Fibroblast of upper back skin (primary cell): Measurements from ENCODE around the gene SPTLC3.

Experiments used
- DNase-seq: peaks from one replicate; pipeline ENCODE4 v3.0.0-alpha.2; 2013

SPTLC3 gene

DNA sequence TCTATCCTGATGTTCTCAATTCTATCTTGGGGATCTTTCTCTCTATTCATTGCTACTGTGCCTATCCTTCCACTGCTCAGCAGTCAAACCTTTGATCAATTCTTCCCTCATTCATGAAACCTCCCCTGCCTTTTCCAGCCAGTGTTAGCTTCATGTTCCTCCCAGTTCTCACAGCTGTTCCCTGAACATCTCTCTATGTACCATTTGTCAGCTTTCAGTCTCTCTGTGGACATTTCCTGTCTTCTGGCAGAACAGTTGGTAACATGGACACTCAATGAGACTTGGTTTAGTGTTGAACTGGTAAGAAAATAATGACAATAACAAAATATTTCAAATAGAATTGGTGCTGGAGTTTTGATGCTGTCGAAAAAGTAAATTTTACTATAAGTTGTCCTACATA lies 26.2 kb downstream of the SPTLC3 start:
- no peak for DNase-seq

DNA sequence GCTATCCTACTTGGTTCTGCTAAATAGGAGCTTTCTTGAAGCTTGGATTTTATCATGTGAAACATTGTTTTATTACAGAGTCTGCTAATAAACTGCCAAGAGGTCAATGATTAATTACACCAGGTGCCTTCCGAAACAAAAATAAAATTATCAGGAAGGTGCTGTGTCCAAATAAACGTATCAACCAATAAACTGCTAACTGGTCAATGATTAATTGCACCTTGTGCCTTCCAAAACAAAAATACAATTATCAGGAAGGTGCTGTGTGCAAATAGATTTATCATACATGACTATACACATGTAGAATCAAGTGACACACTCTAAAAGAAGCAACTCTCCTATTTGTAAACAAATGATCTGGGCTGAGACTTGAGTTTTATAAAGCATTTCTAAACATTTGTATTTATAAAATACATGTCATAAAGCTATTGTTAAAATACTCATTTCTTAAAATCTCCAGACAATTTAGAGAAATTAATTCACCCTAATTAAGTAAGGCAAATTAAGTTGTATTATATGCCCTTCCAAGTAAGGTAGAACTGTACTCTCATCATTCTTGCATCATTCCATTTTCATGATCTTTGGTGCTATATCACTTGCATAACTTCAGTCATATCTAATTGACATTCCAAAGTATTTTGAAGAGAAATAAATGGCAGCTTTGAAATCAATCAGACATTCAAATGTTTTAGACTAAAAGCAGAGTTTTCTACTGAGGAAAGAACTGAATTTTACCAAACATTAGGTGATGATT lies 26.8 kb downstream of the SPTLC3 start:
- no peak for DNase-seq

DNA sequence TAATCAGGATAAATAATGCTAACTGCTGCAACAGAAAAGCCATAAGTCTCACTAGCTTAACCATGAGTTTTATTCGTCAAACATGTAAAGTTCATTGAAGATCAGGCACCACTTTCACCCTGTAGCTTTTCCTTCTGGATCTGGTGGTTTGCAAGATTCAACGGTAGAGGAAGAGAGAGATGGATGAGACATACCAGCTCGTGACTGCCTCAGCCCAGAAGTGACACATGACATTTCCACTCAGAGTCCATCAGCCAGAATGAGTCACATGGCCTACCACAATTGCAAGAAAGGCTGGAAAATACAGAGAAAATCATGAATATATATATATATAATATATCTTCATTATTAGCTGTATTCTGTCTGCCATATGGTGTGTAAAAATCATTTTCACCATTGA lies 29.0 kb downstream of the SPTLC3 start:
- no peak for DNase-seq

DNA sequence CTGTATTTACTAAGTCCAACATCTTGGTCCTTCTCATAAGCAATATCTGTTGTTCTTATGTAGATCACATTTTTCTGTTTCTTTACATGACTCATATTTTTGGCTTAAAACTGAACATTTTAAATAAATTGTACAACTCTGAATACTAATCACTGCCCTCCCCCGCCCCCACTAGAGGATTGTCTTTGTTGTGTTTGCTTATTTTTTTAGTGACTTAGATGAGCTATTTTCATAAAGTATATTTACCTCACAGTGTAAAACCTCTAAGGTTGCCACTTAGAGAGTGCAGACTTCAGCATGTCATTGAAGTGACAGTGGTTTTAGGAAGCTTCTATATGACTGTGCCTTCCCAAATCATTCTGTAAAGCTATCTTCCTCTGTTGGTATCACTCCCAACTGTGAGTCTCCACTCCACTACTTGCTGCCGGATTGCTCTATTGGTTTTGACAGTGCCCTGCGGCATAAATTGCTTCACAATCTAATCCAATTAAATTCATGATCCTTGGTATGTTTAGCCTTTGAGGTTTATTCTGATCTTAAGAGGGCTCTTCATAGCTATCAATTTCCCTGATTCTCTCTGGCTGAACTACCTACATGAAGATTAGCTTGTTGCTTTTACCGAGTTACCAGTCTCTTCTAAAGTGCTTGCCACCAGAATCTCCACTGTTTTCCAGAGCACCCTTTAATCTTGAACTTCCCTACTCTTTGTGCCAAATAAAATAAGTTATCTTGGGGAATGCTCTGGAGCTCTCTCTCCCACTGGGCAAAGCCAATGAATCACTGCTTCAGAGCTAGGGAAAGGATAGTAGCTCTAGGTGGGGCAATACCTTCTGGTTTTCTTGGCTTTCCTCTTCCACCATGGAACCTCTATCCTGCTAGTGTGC lies 33.0 kb downstream of the SPTLC3 start:
- no peak for DNase-seq

GRCh38 chr20:13042458-13042794 lies 33.7 kb downstream of the SPTLC3 start:
- DNase-seq, result no peak

- no peak for DNase-seq
Measured at GRCh38 chr20:13046409-13046808, 37.6 kb downstream of the SPTLC3 start.

- DNase-seq, result no peak
Measured at GRCh38 chr20:13054011-13054410, 45.2 kb downstream of the SPTLC3 start.

DNA sequence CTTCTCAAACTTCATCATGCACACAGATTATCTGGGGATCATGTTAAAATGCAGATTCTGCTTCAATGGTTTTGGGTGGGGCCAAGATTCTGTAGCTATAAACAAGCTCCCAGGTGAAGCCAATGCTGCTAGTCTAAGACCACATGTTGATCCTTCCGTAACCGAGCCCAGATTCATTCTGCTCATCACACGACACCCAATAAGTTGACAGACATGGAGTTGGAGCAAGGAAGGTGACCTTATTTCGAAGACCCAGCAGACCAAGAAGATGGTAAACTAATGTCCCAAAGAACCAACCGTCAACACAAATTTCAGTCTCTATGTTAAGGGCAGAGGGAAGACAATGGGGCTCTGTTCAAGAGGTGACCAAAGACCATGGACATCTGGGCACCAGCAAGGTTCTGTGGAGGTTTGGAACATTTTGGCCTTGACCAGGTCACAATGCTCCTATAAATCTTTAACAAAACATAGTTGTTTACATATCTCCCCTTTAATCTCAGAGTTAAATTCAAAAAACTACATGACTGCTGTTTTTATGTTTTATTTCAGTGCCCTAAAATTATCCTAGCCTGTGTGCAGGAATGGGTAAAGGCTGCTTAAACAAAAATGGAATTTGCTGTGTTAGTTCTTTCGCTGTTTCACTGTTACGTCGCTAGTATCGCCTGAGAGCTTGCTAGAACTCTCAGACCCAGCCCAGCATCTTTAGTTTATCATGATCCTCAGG lies 50.1 kb downstream of the SPTLC3 start:
- DNase-seq, result no peak

DNA sequence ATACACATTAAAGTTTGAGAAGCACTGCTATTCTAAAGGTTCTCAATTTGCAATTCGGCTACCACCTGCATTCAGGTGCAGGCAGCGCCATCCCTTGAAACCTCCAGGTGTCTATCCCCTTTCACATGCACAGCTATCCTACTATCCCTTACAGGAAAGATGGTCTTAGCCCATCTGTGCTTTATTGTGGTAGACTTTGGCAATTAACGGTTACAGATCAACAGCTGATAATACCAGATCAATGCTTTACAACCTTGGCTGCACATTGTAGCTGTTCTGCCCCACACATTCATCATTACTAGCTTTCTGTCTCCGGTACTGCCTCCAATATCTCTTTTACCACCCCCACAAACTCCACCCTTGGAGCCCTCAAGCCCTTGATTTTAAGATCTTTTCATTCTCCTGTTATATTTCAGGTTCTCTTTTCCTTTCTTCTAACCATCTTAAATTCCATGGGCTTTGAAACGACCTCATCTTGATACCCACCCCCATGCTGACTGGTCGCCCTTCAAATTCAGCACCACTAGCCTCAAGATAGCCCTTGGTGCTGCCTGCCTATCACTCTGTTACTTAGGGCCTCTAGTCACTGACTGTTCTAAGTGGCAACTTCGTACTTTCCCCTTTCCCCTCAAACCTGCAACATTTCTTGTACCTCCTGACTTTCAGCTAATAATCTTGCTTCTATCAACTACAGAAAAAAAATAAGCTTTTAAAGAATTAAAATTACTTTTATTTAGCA lies 50.8 kb downstream of the SPTLC3 start:
- no peak for DNase-seq

GRCh38 chr20:13060327-13060726 lies 51.6 kb downstream of the SPTLC3 start:
- DNase-seq, result no peak

GRCh38 chr20:13061381-13061780 lies 52.6 kb downstream of the SPTLC3 start:
- DNase-seq, result no peak

DNA sequence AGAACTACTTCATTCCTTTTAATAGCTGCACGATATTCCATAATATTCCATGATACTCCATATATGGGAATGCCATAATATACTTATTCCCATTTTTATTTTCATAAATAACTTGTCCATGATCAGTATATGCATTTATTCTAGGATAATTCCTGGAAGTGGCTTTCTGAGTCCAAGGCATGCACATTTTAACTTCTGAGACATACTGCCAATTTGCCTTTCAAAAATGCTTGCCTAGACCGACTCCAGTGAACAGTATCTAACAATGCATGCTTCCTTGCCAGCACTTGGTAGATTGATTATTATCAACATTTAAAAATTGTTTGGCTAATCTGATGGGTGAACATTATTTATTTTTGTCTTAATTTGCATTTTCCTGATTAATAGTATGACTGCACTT lies 54.0 kb downstream of the SPTLC3 start:
- no peak for DNase-seq

DNA sequence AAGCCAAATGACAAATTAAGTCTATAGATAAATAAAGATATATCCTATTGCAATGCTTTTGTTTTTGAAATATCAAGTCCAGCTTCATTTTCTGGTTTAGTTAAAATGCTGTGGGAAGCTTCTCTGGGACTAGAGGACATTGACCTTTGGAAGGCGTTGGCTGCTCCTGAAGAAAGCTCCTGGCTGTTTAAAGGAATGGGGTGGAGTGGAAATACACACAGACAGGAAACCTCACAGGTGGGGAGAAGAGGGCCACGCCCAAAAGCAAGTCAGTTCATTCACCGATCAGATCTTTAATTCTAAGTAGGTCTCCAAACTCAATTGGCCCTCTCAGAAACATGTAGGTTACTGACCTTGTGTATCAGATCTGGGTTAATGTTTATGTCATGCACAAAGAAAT lies 59.6 kb downstream of the SPTLC3 start:
- DNase-seq, result no peak

DNA sequence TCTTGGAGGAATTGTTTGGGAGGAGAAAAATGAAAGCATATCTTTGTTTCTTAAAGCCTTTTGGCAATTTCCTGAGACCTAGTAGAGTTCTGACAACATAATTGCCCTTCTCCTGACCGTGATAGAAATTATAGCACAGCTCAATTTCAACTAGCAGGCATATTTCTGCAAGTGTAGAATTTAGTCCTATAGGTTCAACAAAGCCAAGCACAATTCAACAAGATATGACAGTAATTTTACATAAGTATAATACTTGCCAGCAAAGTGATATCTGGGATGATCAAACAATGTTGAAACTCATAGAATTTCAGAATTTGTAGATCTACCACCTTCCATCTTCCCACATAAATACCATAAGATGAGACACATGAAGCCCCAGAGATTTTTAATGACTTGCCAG lies 73.1 kb downstream of the SPTLC3 start:
- DNase-seq, result no peak

DNA sequence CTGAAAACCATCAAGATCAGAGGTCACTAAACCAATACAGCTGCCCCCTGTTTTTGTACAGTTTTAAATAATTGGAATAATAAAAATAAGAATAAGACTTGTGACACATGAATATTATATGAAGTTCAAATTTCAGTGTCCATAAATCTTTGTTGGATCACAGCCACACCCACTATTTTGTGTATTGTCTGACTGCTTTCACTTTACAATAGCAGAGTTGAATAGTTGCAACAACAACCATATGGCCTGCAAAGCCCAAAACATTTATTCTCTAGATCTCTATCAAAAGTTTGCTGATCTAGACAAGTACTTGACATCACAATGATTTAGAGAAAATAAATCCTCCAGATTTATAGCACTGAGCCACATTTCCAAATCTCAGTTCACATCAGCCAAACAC lies 73.6 kb downstream of the SPTLC3 start:
- DNase-seq, result no peak

DNA sequence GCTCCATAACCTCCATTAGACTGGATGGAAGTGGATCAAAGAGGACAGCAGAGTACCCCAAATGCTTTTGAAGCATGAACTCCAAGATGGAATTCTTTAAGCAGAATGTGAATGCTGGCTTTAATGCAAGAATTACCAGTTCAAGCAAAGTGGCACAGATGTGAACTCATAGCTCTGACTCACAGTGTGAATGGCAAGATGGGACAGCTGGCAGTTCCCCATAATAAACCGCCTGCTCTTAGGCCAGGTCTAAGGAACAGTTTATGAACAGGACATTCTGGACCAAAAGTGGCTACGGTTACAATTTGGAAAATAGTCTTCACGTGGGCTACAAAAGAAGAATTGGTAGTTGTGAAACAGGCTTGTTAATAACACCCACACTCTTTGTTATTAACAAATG lies 76.5 kb downstream of the SPTLC3 start:
- no peak for DNase-seq

- no peak for DNase-seq
Measured at GRCh38 chr20:13089950-13090469, 81.2 kb downstream of the SPTLC3 start.

- DNase-seq, result no peak
Measured at GRCh38 chr20:13092111-13092510, 83.3 kb downstream of the SPTLC3 start.

DNA sequence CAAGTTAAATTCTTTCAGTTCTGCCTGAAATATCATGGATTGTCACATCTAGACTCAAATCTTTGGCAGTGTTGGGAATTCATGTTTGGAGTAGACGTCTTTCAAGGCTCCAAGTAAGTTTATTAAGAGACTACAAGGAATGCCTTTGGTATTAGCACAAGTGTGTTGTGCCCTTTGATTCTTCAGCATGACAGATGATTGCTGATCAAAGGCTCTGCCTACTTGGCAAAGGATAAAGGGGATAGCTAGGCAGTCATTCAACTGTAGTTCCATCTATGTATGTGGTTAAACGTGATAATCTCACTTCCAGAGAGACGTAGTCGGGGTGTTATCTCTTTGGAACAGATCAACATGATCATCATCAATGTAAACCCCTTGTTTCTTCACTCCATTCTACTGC lies 86.2 kb downstream of the SPTLC3 start:
- DNase-seq, result no peak

DNA sequence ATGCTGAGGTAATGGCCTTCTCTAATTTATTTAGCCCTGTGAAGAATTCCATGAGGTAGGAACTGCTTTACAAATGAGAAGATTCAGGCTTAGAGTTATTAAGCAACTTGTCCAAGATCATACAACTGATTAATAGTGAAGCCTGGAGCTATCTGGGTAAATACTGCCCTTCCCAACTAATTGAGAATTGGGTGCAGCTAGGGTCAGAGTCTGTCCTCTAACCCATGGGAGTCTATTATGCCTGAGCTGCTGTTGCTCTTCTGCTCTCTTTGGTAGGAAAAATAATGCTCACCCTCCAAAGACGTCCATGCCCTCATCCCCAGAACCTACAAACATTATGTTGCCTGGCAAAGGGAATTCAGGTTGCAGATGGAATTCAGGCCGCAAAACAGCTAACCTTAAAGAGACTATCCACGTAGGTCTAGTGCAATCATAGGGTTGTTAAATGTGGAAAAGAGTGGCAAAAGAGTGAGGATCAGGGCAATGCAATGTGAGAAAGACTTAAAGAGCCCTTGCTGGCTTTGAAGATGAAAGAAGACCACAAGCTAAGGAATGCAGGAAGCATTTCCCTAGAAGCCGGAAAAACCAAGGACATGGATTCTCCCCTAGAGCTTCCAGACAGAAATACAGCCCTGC lies 90.1 kb downstream of the SPTLC3 start:
- no peak for DNase-seq

DNA sequence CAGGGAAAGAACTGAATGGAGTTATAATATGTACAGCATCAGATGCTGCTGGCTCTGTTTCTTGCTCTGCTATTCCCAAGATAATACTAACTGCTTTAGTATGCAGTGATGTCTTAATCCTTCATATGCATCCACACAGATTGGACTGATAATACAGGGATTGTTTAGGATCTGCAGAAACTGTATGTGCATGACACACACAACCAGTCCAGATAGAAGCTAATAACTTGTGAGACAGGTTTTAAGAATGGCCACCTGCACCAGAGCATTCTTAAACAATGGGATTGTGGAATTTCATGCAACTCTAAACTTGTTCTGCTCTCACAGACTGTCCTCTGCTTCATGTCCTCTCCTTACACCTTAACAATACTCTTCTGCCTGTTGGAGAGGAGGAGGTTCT lies 90.9 kb downstream of the SPTLC3 start:
- DNase-seq, result no peak

GRCh38 chr20:13101276-13101675 lies 92.5 kb downstream of the SPTLC3 start:
- DNase-seq, result no peak
